BLaER1 treated with 17β-estradiol and CSF1 and Interleukin-3, amounts not matched to agents 10 nM and 100 nM (cell line): ENCODE measurements around the gene ATF7IP2.
"Not testable (repeated sequence)": the region's sequence is repeated elsewhere in the genome, so short reads cannot be mapped to it uniquely, and the experiment has no call there.

Experiments
- H3K27ac ChIP-seq, 11 experiments: shearing (Covaris generic); formaldehyde crosslinking; 2 replicates each; pipeline ENCODE4 v1.8.1; 2022
- H3K27me3 ChIP-seq, 11 experiments: shearing (Covaris generic); formaldehyde crosslinking; 2 replicates each; pipeline ENCODE4 v1.8.1; 2022
- H3K36me3 ChIP-seq, 11 experiments: shearing (Covaris generic); formaldehyde crosslinking; 2 replicates each; pipeline ENCODE4 v1.8.1; 2022
- H3K4me1 ChIP-seq, 10 experiments: shearing (Covaris generic); formaldehyde crosslinking; 2 replicates each; pipeline ENCODE4 v1.8.1; 2022
- H3K4me2 ChIP-seq, 11 experiments: shearing (Covaris generic); formaldehyde crosslinking; 2 replicates each; pipeline ENCODE4 v1.8.1; 2022
- H3K4me3 ChIP-seq, 10 experiments: shearing (Covaris generic); formaldehyde crosslinking; 2 replicates each; pipeline ENCODE4 v1.8.1; 2022
- H3K9ac ChIP-seq, 11 experiments: shearing (Covaris generic); formaldehyde crosslinking; 2 replicates each; pipeline ENCODE4 v1.8.1; 2022
- H3K9me3 ChIP-seq, 11 experiments: shearing (Covaris generic); formaldehyde crosslinking; replicated peaks in 1 of 11; 2 replicates each; pipeline ENCODE4 v1.8.1; 2022
- H4K20me1 ChIP-seq, 11 experiments: shearing (Covaris generic); formaldehyde crosslinking; 2 replicates each; pipeline ENCODE4 v1.8.1; 2022
- Cebpa-rat ChIP-seq, 11 experiments: shearing (Covaris generic); IDR thresholded peaks; 2 replicates each; pipeline ENCODE4 v1.8.1; 2022

The ATF7IP2 gene

DNA sequence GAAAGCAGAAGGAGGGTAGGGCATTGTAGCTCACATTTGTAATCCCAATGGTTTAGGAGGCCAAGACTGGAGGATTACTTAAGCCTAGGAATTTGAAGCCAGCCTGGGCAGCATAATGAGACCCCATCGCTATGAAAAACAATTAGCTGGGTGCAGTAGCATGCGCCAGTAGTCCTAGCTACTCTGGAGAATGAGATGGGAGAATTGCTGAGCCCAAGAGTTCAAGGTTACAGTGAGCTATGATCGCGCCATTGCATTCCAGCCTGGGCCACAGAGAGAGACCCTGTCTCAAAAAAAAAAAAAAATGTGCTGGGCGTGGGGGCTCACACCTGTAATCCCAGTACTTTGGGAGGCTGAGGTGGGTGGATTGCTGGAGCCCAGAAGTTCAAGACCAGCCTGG lies 5.0 kb downstream of the ATF7IP2 start:
- Histone ChIP-seq H3K27me3 (no peaks in the 10 kb centered on the region), H3K36me3 (peaks cover 24 to 86% (median 78%) of the 10 kb centered on the region in 11 experiments; a peak in 21 of 22 replicates), H3K9ac (no peak overlapping the region), H3K4me1 (peaks cover 8 to 30% (median 18%) of the 10 kb centered on the region in 10 experiments; a peak in 16 of 20 replicates), H4K20me1 (0 out of 22 replicates have a peak, but pooled peaks cover 0 to 5% (median 0%) of the 10 kb centered on the region in 11 experiments), H3K9me3 (peaks cover 48 to 81% (median 77%) of the 10 kb centered on the region in 11 experiments), H3K4me2 (no peak overlapping the region), H3K4me3 (no peak overlapping the region), H3K27ac (no peak overlapping the region)
- TF ChIP-seq Cebpa-rat (IDR thresholded peaks at IDR 0.05) = no peak

DNA sequence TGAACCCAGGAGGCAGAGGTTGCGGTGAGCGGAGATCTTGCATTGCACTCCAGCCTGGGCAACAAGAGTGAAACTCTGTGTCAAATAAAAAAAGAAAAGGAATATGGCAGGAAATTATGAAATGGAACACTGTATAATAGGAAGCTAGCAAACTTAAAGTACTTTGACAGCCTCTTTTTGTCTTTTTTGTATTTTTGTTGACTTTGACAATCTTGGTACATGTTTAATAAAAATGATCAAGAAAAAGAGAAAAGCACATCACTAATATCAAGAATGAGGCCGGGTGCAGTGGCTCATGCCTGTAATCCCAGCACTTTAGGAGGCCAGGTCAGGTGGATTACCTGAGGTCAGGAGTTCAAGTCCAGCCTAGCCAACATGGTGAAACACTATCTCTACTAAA lies 5.5 kb downstream of the ATF7IP2 start:
- Histone ChIP-seq H3K4me1 (peaks cover 8 to 30% (median 18%) of the 10 kb centered on the region in 10 experiments; a peak in 16 of 20 replicates), H3K4me3 (no peak overlapping the region), H3K27me3 (no peaks in the 10 kb centered on the region), H3K9ac (no peak overlapping the region), H3K27ac (no peak overlapping the region), H3K36me3 (peaks cover 29 to 91% (median 83%) of the 10 kb centered on the region in 11 experiments), H4K20me1 (0 out of 22 replicates have a peak, but pooled peaks cover 0 to 5% (median 0%) of the 10 kb centered on the region in 11 experiments), H3K9me3 (peaks cover 53 to 86% (median 82%) of the 10 kb centered on the region in 11 experiments), H3K4me2 (no peak overlapping the region)
- no peak for TF ChIP-seq Cebpa-rat (IDR thresholded peaks at IDR 0.05)

DNA sequence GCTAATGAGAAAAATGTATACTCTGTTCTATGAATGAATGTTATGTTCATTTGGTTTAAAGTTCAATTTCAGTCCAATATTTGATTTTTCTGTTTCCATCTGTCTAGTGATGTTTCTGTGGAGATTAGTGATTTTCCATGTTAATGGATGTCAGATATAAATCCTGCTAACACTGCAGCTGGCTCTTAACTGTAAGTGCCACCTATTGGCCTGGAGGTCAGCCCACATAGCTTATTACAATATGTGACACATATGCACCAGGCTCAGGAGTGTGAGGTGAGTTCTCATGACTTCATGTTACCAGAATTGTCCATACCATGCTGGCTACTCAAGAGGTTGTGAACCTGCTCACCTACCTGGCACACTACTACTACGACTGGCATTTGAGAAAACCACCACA lies 17.1 kb downstream of the ATF7IP2 start:
- Histone ChIP-seq H3K4me2 (no peak overlapping the region), H3K9ac (no peak overlapping the region), H3K9me3 (peaks cover 89 to 100% (median 97%) of the 10 kb centered on the region in 11 experiments), H3K4me3 (peak overlapping the region in 2 of 10 experiments; percentile 15 to 24; a peak in 2 of 20 replicates), H3K4me1 (no peaks in the 10 kb centered on the region), H3K27ac (no peak overlapping the region), H3K27me3 (no peaks in the 10 kb centered on the region), H4K20me1 (no peaks in the 10 kb centered on the region), H3K36me3 (peaks cover 81 to 98% (median 89%) of the 10 kb centered on the region in 11 experiments)
- TF ChIP-seq Cebpa-rat (IDR thresholded peaks at IDR 0.05) = no peak

DNA sequence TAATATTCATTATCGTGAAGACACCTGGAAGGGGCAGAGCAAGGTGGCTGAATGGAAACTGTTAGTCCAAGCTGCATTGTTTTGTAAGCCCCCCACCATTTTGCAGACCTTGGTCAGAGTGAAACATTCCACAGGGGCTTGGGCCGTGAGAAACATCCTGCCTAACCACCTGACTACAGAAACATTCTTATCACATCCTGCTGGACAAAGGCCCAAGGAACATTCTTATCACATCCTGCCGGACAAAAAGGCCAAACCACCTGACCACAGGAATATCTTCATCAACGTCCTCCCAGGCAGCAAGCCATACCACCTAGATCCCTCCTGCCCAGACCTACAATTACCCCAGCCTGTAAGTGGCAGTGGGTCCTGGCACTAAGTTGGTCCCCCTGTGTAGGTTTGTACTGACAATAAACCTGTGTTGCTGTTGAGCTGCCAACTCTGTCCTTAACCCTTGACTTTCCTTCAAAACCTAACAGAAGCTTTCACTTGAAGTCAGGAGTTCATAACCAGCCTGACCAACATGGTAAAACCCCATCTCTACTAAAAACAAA lies 19.6 kb downstream of the ATF7IP2 start:
- H3K36me3 ChIP-seq = peaks cover 88 to 100% (median 98%) of the 10 kb centered on the region in 11 experiments
- H3K4me3 ChIP-seq = peak overlapping the region in 2 of 10 experiments; percentile 5 to 14; a peak in 1 of 20 replicates
- H3K9me3 ChIP-seq = peaks cover 100% of the 10 kb centered on the region in 11 experiments
- H3K4me1 ChIP-seq = no peaks in the 10 kb centered on the region
- no peak for TF ChIP-seq Cebpa-rat (IDR thresholded peaks at IDR 0.05)
- no peak overlapping the region for H3K4me2 ChIP-seq
- H4K20me1 ChIP-seq = no peaks in the 10 kb centered on the region
- no peaks in the 10 kb centered on the region for H3K27me3 ChIP-seq
- H3K9ac ChIP-seq = no peak overlapping the region
- H3K27ac ChIP-seq = no peak overlapping the region

DNA sequence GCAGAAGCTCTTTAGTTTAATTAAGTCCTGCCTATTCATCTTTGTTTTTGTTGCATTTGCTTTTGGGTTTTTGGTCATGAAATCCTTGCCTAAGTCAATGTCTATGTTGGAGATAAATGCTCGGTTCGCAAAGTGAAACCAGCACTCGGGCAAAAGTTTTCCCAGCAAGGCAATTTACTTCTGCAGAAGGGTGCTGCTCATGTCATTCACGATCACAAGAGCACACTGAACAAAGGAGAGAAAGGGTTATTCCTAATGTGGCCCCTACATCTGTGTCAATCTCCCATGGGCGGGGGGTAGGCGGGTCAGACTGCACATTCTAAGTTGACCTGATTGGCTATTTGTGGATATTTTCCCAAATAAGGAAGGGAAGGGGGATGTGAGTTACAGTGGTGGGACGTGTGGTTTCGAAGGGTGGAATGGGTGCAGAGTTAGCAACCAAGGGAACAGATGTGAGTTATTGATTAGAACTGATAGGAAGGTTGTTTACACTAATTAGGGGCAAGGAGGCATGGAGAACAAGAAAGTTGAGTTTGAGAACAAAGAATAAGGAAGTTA lies 23.0 kb downstream of the ATF7IP2 start:
- H4K20me1 ChIP-seq = no peaks in the 10 kb centered on the region
- no peak overlapping the region for H3K27ac ChIP-seq
- H3K9ac ChIP-seq = no peak overlapping the region
- H3K4me2 ChIP-seq = no peak overlapping the region
- peak overlapping the region in 3 of 10 experiments; percentile 13 to 36 (median 29); a peak in 3 of 20 replicates for H3K4me3 ChIP-seq
- no peaks in the 10 kb centered on the region for H3K27me3 ChIP-seq
- H3K9me3 ChIP-seq = peaks cover 100% of the 10 kb centered on the region in 11 experiments
- no peak for TF ChIP-seq Cebpa-rat (IDR thresholded peaks at IDR 0.05)
- no peaks in the 10 kb centered on the region for H3K4me1 ChIP-seq
- peaks cover 82 to 100% (median 96%) of the 10 kb centered on the region in 11 experiments for H3K36me3 ChIP-seq

DNA sequence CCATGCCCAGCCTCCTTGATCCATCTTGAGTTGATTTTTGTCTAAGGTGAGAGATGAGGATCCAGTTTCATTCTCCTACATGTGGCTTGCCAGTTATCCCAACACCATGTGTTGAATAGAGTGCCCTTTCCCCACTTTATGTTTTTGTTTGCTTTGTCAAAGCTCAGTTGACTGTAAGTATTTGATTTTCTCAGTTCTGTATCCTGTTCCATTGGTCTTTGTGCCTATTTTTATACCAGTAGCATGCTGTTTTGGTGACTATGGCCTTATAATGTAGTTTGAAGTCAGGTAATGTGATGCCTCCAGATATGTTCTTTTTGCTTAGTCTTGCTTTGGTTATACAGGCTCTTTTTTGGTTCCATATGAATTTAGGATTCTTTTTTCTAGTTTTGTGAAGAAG lies 23.9 kb downstream of the ATF7IP2 start:
- H3K4me1 ChIP-seq, H3K27me3 ChIP-seq, H3K4me2 ChIP-seq, H3K27ac ChIP-seq, H4K20me1 ChIP-seq, H3K9ac ChIP-seq: not testable (repeated sequence)
- H3K4me3 ChIP-seq = 0 out of 20 replicates have a peak overlapping the region, but pooled peaks of 1 of the 10 experiments have one; percentile 19
- peaks cover 77 to 97% (median 94%) of the 10 kb centered on the region in 11 experiments for H3K36me3 ChIP-seq
- peaks cover 98 to 100% (median 100%) of the 10 kb centered on the region in 11 experiments for H3K9me3 ChIP-seq

DNA sequence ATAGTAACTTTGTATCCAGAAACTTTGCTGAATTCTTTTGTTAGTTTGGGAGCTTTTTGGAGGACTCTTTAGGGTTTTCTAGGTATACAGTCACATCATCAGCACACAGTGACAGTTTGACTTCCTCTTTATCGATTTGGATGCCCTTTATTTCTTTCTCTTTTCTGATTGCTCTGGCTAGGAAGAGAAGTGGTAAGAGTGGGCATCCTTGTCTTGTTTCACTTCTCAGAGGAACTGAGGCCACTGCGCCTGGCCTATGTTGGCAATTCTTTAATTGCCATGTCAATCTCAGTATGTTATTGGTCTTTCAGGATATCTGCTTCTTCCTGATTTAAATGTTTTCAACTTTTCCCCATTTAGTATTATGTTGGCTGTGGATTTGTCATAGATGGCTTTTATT lies 24.6 kb downstream of the ATF7IP2 start:
- no peak overlapping the region for H3K4me3 ChIP-seq
- H3K4me2 ChIP-seq = no peak overlapping the region
- peaks cover 77 to 97% (median 94%) of the 10 kb centered on the region in 11 experiments for H3K36me3 ChIP-seq
- no peak overlapping the region for H3K27ac ChIP-seq
- H3K4me1 ChIP-seq = no peaks in the 10 kb centered on the region
- H3K9ac ChIP-seq = no peak overlapping the region
- H3K9me3 ChIP-seq = peaks cover 98 to 100% (median 100%) of the 10 kb centered on the region in 11 experiments
- H4K20me1 ChIP-seq = no peaks in the 10 kb centered on the region
- TF ChIP-seq Cebpa-rat (IDR thresholded peaks at IDR 0.05) = no peak
- H3K27me3 ChIP-seq = no peaks in the 10 kb centered on the region

DNA sequence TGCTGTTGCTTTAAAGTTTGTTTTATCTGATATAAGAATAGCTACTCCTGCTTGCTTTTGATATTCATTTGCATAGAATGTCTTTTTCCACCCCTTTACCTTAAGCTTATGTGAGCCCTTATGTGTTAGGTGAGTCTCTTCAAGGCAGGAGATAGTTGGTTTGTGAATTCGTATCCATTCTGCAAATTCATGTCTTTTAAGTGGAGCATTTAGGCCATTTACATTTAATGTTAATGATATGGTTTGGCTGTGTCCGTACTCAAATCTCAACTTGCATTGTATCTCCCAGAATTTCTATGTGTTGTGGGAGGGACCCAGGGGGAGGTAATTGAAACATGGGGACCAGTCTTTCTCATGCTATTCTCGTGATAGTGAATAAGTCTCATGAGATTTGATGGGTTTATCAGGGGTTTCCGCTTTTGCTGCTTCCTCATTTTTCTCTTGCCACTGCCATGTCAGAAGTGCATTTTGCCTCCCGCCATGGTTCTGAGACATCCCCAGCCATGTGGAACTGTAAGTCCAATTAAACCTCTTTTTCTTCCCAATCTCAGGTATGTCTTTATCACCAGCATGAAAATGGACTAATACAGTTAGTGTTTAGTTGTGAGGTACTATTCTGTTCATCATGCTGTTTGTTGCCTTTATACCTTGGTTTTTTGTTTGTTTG lies 27.2 kb downstream of the ATF7IP2 start:
- no peak overlapping the region for H3K9ac ChIP-seq
- no peak for TF ChIP-seq Cebpa-rat (IDR thresholded peaks at IDR 0.05)
- H3K4me3 ChIP-seq = peak overlapping the region in 2 of 10 experiments; percentile 2 to 18; a peak in 5 of 20 replicates
- peaks cover 77 to 97% (median 94%) of the 10 kb centered on the region in 11 experiments for H3K36me3 ChIP-seq
- no peaks in the 10 kb centered on the region for H3K4me1 ChIP-seq
- no peaks in the 10 kb centered on the region for H3K27me3 ChIP-seq
- H3K4me2 ChIP-seq = no peak overlapping the region
- no peaks in the 10 kb centered on the region for H4K20me1 ChIP-seq
- peaks cover 98 to 100% (median 100%) of the 10 kb centered on the region in 11 experiments for H3K9me3 ChIP-seq
- no peak overlapping the region for H3K27ac ChIP-seq

DNA sequence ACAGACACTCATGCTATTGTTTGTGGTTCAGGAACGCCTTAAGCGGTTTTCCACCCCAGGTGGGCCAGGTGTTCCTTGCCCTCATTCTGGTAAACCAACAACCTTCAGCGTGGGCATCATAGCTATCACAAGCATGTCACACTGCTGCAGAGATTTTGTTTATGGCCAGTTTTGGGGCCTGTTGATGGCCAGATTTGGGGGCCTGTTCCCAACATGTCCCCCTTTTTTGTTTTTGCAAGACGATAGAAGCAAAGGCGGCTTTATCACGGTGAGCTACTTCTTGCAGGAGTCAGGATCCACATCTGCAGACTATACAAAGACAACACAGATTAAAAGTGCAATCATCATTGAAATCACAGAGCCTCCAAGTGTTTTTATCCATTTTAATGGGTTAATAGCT lies 32.3 kb downstream of the ATF7IP2 start:
- not testable (repeated sequence) for H3K9ac ChIP-seq
- Histone ChIP-seq H3K36me3 (peaks cover 70 to 98% (median 90%) of the 10 kb centered on the region in 11 experiments), H3K9me3 (peaks cover 68 to 81% (median 75%) of the 10 kb centered on the region in 11 experiments)

More for the DNA sequence above, 32.3 kb downstream of the ATF7IP2 start:
- H3K4me1 ChIP-seq, H3K4me2 ChIP-seq, H3K27ac ChIP-seq, H4K20me1 ChIP-seq, H3K27me3 ChIP-seq: not testable (repeated sequence)
- peak overlapping the region in 6 of 10 experiments; percentile 10 to 43 (median 30); a peak in 8 of 20 replicates for H3K4me3 ChIP-seq
